Stimulated activated CD4-positive, alpha-beta T cell treated with anti-CD3 and anti-CD28 coated beads, Interleukin-12 subunit alpha, Interleukin-12 subunit beta, amount 100 ng/mL, for 48 hours (primary cell): ENCODE data around the gene TOMM20.

Experiments used
- DNase-seq, 3 donors: peaks; one replicate each; pipeline ENCODE4 v3.0.0-alpha.2; 2020; ENCODE audit warnings: low read depth in 2 of 3, low spot score in 1 of 3

Gene TOMM20

GRCh38 chr1:235136111-235136510, 7.5 kb upstream of the TOMM20 start:
- DNase-seq = no peak

GRCh38 chr1:235134171-235134570, 5.5 kb upstream of the TOMM20 start:
- no peak for DNase-seq

GRCh38 chr1:235133086-235133485, 4.4 kb upstream of the TOMM20 start:
- DNase-seq = no peak

- DNase-seq = no peak
Measured at GRCh38 chr1:235131961-235132360, 3.3 kb upstream of the TOMM20 start.

- DNase-seq = no peak
Measured at GRCh38 chr1:235130766-235131270, 2.2 kb upstream of the TOMM20 start.

GRCh38 chr1:235129774-235130570, 1.3 kb upstream of the TOMM20 start:
- DNase-seq = no peak

GRCh38 chr1:235127732-235128455, 743 bp downstream of the TOMM20 start:
- DNase-seq = no peak

GRCh38 chr1:235127203-235127602, 1.4 kb downstream of the TOMM20 start:
- no peak for DNase-seq

GRCh38 chr1:235124665-235125064, 4.0 kb downstream of the TOMM20 start:
- no peak for DNase-seq

- DNase-seq = no peak
Measured at GRCh38 chr1:235124111-235124510, 4.5 kb downstream of the TOMM20 start.

GRCh38 chr1:235122348-235122747, 6.3 kb downstream of the TOMM20 start:
- no peak for DNase-seq

- DNase-seq = no peak
Measured at GRCh38 chr1:235113183-235113917, 15.3 kb downstream of the TOMM20 start.

GRCh38 chr1:235112297-235113182, 16.1 kb downstream of the TOMM20 start:
- no peak for DNase-seq

- DNase-seq = no peak
Measured at GRCh38 chr1:235111107-235111506, 17.5 kb downstream of the TOMM20 start.

GRCh38 chr1:235108876-235109275, 19.8 kb downstream of the TOMM20 start:
- no peak for DNase-seq

- no peak for DNase-seq
Measured at GRCh38 chr1:235108185-235108593, 20.4 kb downstream of the TOMM20 start.

- no peak for DNase-seq
Measured at GRCh38 chr1:235107368-235108184, 21.1 kb downstream of the TOMM20 start.

- no peak for DNase-seq
Measured at GRCh38 chr1:235106457-235106856, 22.2 kb downstream of the TOMM20 start.
